Tibial nerve (tissue), 4 donors: Measurements from ENCODE around the gene NNAT.

Experiments
- CTCF ChIP-seq, 5 experiments: fragments of 200-600 bp in 3 of 5; fragments of 450-650 bp in 2 of 5; sonication (generic) in 3 of 5; IDR thresholded peaks; one replicate each; pipeline ENCODE4 v1.5.1; 2016 to 2019; ENCODE audit warnings: antibody characterized with exemption in 5 of 5, mild to moderate bottlenecking in 3 of 5, moderate library complexity in 2 of 5
- EP300 ChIP-seq, 2 donors: sonication (generic); formaldehyde crosslinking; IDR thresholded peaks; one replicate each; pipeline ENCODE4 v1.6.1; 2017; ENCODE audit warnings: antibody characterized with exemption in 2 of 2, mild to moderate bottlenecking in 1 of 2
- POLR2A ChIP-seq, 2 donors: fragments of 450-650 bp; IDR thresholded peaks; one replicate each; pipeline ENCODE4 v1.6.1; 2017; ENCODE audit warnings: antibody characterized with exemption in 2 of 2, mild to moderate bottlenecking in 2 of 2, moderate library complexity in 2 of 2

- TF ChIP-seq CTCF (IDR thresholded peaks at IDR 0.05) (no peak), POLR2A (IDR thresholded peaks at IDR 0.05) (no peak), EP300 (IDR thresholded peaks at IDR 0.05) (no peak)
Observed at GRCh38 chr20:37503256-37503927, 17.7 kb upstream of the NNAT start.
